Body of pancreas (tissue), 4 donors: ENCODE measurements around the gene DPH2.

Experiments used
- CTCF ChIP-seq, 7 experiments: fragments of 450-650 bp in 4 of 7; fragments of 200-600 bp in 3 of 7; sonication (generic) in 3 of 7; IDR thresholded peaks; one replicate each; pipeline ENCODE4 v1.5.1; 2016 to 2019; ENCODE audit warnings: antibody characterized with exemption in 7 of 7
- POLR2A ChIP-seq, 3 donors: fragments of 450-650 bp; IDR thresholded peaks; one replicate each; pipeline ENCODE4 v1.6.1; 2016; ENCODE audit warnings: antibody characterized with exemption in 3 of 3, mild to moderate bottlenecking in 2 of 3

GRCh38 chr1:43963006-43963405 lies 6.8 kb upstream of the DPH2 start:
- TF ChIP-seq CTCF (IDR thresholded peaks at IDR 0.05) = no peak
- TF ChIP-seq POLR2A (IDR thresholded peaks at IDR 0.05) = no peak
